ENCODE measurements around the gene GYPB. TPM values are rescaled to one million over a fixed set of nuclear protein-coding genes. Genes with fewer than 3 reads are reported as not detected.
"Not testable (repeated sequence)": the region's sequence is repeated elsewhere in the genome, so short reads cannot be mapped to it uniquely, and the experiment has no call there.

Gene GYPB
- polyA plus RNA-seq, 1 donor from 2014 or later, result not detected

DNA sequence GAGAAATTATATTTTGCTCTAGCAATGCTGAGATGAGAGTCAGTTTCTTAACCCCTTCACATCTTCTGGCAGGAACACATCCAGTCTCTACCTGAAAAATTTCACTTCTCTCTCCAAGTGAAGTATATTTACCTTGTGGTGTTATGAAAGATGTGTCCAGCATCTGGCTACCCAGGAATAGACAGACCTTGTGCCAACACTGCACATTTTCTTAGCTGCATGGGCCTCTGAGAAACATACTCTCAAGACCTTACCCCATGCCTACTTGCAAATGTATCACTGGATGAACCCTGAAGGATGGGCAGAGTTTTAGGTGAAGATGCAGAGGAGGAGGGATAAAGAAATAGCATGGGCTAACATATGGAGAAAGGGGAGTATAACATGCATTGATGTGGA is 13.6 kb downstream of the GYPB start:
- not testable (repeated sequence) for H3K36me3 ChIP-seq (ENCODE audit: insufficient read depth, low read length); H4K20me1 ChIP-seq (ENCODE audit: insufficient read depth); H3F3A ChIP-seq (ENCODE audit: insufficient read depth, low read length, poor library complexity, severe bottlenecking); H3K79me2 ChIP-seq (replicated peaks; ENCODE audit: insufficient read depth, low read length); H3K9me3 ChIP-seq (ENCODE audit: low read length); H3K4me3 ChIP-seq (ENCODE audit: low read length); H3K4me2 ChIP-seq (ENCODE audit: low read length); H3K27me3 ChIP-seq (ENCODE audit: insufficient read depth, low read depth, low read length); H2AFZ ChIP-seq (ENCODE audit: low read depth, low read length); H3K9ac ChIP-seq (ENCODE audit: low read length); H3K27ac ChIP-seq (ENCODE audit: low read length); H3K9me2 ChIP-seq (ENCODE audit: insufficient read depth, low read length)

DNA sequence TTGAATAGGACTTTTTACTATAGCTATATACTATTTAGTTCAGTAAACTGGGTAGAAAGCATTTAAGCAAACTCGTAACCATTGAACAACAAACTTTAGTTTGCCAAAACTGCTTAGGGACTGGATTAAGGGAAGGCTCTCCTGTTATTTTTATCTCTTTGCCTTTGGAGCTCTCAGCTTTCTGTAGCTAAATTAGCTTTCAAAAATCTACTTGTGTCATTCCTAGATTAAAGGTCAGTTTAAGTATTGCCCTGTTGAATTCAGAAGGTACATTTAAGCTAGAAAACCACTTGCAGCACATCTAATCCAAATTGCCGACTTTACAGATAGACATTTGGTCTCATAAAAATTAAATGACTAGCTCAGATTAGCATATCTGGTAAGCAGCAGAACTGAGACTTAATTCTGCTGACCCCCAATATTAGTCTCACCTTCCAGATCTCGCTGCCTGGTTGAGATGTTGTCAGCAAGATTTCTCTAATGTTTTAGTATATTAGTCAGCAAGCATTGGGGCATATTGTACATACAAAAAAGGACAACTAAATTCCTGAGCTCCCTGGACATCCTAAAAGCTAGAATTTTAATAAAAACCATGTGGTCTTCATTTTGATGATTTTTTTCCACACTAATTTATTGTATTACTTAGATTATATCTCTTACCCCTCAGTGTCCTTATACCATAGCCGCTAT is 14.2 kb downstream of the GYPB start:
- H3K4me2 ChIP-seq (ENCODE audit: low read length); H3K4me3 ChIP-seq (ENCODE audit: low read length); H3K9ac ChIP-seq (ENCODE audit: low read length); H3K36me3 ChIP-seq (ENCODE audit: insufficient read depth, low read length); H3F3A ChIP-seq (ENCODE audit: insufficient read depth, low read length, poor library complexity, severe bottlenecking); H4K20me1 ChIP-seq (ENCODE audit: insufficient read depth); H3K9me2 ChIP-seq (ENCODE audit: insufficient read depth, low read length); H2AFZ ChIP-seq (ENCODE audit: low read depth, low read length); H3K79me2 ChIP-seq (replicated peaks; ENCODE audit: insufficient read depth, low read length); H3K27me3 ChIP-seq (ENCODE audit: insufficient read depth, low read depth, low read length); H3K9me3 ChIP-seq (ENCODE audit: low read length); H3K27ac ChIP-seq (ENCODE audit: low read length): not testable (repeated sequence)

DNA sequence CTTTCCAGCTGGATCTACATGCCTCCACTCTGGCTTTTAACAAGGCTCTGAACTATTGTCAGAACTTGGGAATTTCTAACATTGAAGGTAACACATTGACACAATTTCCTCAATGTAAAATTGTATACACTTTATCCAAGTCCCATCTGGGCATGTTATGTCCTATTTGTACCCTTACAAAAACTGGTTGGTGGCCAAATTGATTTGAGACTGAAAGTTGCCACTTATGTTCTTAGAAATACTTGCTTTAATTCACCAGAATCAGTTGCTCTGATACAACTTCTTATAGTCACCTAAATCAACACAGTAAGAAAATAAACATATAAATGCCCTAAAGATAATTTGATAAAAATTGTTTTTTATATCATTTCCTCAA is 15.3 kb downstream of the GYPB start:
- H4K20me1 ChIP-seq (ENCODE audit: insufficient read depth); H2AFZ ChIP-seq (ENCODE audit: low read depth, low read length); H3K27ac ChIP-seq (ENCODE audit: low read length); H3K4me2 ChIP-seq (ENCODE audit: low read length); H3K36me3 ChIP-seq (ENCODE audit: insufficient read depth, low read length); H3K27me3 ChIP-seq (ENCODE audit: insufficient read depth, low read depth, low read length); H3K9ac ChIP-seq (ENCODE audit: low read length); H3K4me3 ChIP-seq (ENCODE audit: low read length); H3K79me2 ChIP-seq (replicated peaks; ENCODE audit: insufficient read depth, low read length); H3F3A ChIP-seq (ENCODE audit: insufficient read depth, low read length, poor library complexity, severe bottlenecking); H3K9me3 ChIP-seq (ENCODE audit: low read length); H3K9me2 ChIP-seq (ENCODE audit: insufficient read depth, low read length): not testable (repeated sequence)

DNA sequence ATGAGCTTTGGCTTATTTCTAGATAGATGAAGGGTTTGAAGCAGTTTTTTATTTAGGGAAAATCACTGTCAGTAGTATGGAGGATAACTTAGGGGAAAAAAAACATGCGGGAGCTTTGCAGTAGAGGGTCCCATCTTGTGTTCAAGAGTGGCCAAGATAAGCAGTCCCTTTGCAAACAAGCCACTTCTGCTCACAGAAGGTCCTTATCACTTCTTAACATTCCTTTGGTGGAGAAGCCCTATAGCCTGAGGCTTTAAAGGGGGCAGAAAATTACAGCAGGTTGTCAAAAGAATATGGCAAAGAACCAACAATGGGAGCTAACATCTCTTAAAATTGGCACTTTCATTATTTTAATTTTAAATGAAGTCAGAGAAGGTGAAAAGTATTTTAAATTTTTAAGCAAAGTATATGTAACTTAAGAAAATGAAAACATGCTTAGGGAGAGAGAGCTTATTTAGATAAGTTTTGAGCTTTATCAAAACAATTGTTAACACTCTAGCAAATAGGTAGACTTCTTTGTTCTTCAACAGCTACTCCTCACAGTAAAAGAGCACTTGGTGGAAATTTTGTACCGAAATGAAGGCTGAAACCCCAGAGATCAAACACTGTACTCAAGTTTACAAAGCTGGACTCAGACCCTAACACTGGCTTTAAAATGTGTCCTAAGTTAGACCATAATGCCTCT is 15.8 kb downstream of the GYPB start:
- H3K9me3 ChIP-seq (ENCODE audit: low read length); H3K4me3 ChIP-seq (ENCODE audit: low read length); H3K9me2 ChIP-seq (ENCODE audit: insufficient read depth, low read length); H3K27me3 ChIP-seq (ENCODE audit: insufficient read depth, low read depth, low read length); H3F3A ChIP-seq (ENCODE audit: insufficient read depth, low read length, poor library complexity, severe bottlenecking); H3K79me2 ChIP-seq (replicated peaks; ENCODE audit: insufficient read depth, low read length); H4K20me1 ChIP-seq (ENCODE audit: insufficient read depth); H3K9ac ChIP-seq (ENCODE audit: low read length); H3K4me2 ChIP-seq (ENCODE audit: low read length); H3K36me3 ChIP-seq (ENCODE audit: insufficient read depth, low read length); H3K27ac ChIP-seq (ENCODE audit: low read length); H2AFZ ChIP-seq (ENCODE audit: low read depth, low read length): not testable (repeated sequence)

DNA sequence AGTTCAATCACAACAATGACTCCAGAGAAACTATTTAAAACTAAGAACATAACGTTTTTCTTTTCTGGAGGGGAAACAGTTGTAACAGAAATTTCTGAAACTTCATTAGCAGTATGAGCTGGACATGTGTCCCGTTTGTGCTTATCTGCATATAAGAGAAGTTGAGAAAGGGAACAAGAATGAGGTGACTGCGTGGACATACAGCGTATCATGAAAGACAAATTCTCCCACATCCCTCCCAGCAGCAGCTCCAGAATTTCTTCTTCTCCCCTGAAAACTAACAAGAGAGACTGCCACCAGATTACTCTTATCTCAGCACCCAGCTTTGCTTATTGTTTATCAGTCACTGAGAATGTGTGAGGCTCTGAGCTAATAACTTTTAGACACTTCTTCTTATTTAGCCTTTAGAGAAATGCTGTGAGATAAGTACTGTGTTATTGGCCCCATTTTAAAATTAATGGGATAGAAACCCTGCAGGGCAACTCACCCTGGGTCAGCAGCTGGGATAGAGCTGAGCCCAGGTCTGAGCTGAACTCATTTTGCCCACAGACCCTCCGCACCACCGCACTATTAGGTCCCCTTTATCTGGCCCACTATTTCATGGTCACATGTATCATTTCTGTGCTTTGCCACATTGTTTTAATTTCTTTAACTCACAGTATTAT is 18.7 kb downstream of the GYPB start:
- not testable (repeated sequence) for H3F3A ChIP-seq (ENCODE audit: insufficient read depth, low read length, poor library complexity, severe bottlenecking); H3K9me2 ChIP-seq (ENCODE audit: insufficient read depth, low read length); H3K27me3 ChIP-seq (ENCODE audit: insufficient read depth, low read depth, low read length); H4K20me1 ChIP-seq (ENCODE audit: insufficient read depth); H3K79me2 ChIP-seq (replicated peaks; ENCODE audit: insufficient read depth, low read length); H3K9me3 ChIP-seq (ENCODE audit: low read length); H3K4me2 ChIP-seq (ENCODE audit: low read length); H3K9ac ChIP-seq (ENCODE audit: low read length); H3K4me3 ChIP-seq (ENCODE audit: low read length); H2AFZ ChIP-seq (ENCODE audit: low read depth, low read length); H3K36me3 ChIP-seq (ENCODE audit: insufficient read depth, low read length); H3K27ac ChIP-seq (ENCODE audit: low read length)

DNA sequence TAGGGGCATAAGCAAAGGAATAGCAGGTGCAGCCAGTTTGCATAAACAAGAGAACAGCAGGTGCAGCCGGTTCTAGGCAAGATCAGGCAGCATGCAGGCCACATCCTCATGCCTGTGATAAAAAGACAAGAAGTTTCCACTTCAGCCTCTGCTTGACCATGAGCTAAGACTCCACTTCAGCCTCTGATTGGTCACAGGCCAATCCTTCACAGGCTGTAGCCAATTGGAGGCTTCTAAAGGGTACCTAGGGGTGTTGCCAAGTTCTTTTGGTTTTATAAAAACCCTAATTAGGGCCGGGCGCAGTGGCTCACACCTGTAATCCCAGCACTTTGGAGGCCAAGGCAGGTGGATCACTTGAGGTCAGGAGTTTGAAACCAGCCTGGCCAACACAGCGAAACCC is 23.0 kb downstream of the GYPB start:
- H3K27ac ChIP-seq (ENCODE audit: low read length); H3K9me3 ChIP-seq (ENCODE audit: low read length); H3K36me3 ChIP-seq (ENCODE audit: insufficient read depth, low read length); H3K9ac ChIP-seq (ENCODE audit: low read length); H3K4me2 ChIP-seq (ENCODE audit: low read length); H2AFZ ChIP-seq (ENCODE audit: low read depth, low read length); H4K20me1 ChIP-seq (ENCODE audit: insufficient read depth); H3K9me2 ChIP-seq (ENCODE audit: insufficient read depth, low read length); H3K4me3 ChIP-seq (ENCODE audit: low read length); H3K79me2 ChIP-seq (replicated peaks; ENCODE audit: insufficient read depth, low read length); H3F3A ChIP-seq (ENCODE audit: insufficient read depth, low read length, poor library complexity, severe bottlenecking); H3K27me3 ChIP-seq (ENCODE audit: insufficient read depth, low read depth, low read length): not testable (repeated sequence)

DNA sequence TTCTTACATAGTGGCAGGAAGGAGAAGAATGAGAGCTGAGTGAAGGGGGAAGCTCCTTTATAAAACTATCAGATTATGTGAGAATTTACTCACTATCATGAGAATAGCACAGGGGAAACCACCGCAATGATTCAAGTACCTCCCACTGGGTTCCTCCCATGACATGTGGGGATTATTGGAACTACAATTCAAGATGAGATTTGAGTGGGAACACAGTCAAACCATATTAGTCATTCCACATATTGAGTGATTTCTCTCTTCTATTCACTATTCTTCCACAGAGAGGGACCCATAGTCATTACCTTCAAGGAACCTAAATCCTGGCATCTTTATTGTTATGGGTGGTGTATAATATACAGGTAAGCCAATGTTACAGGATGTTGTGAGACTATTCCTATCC is 27.4 kb downstream of the GYPB start:
- not testable (repeated sequence) for H3F3A ChIP-seq (ENCODE audit: insufficient read depth, low read length, poor library complexity, severe bottlenecking); H3K9me3 ChIP-seq (ENCODE audit: low read length); H3K4me3 ChIP-seq (ENCODE audit: low read length); H3K79me2 ChIP-seq (replicated peaks; ENCODE audit: insufficient read depth, low read length); H2AFZ ChIP-seq (ENCODE audit: low read depth, low read length); H3K36me3 ChIP-seq (ENCODE audit: insufficient read depth, low read length); H3K27me3 ChIP-seq (ENCODE audit: insufficient read depth, low read depth, low read length); H4K20me1 ChIP-seq (ENCODE audit: insufficient read depth); H3K27ac ChIP-seq (ENCODE audit: low read length); H3K4me2 ChIP-seq (ENCODE audit: low read length); H3K9ac ChIP-seq (ENCODE audit: low read length); H3K9me2 ChIP-seq (ENCODE audit: insufficient read depth, low read length)

DNA sequence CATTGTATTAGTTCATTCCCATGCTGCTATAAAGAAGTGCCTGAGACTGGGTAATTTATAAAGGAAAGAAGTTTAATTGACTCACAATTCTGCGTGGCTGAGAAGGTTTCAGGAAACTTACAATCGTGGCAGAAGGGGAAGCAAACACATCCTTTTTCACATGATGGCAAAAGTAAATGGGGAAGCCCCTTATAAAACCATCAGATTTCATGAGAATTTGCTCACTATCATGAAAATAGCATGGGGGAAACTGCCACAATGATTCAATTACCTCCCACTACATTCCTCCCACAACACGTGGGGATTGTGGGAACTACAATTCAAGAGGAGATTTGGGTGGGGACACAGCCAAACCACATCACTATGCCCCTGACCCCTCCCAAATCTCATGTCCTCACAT is 28.5 kb downstream of the GYPB start:
- not testable (repeated sequence) for H3K27ac ChIP-seq (ENCODE audit: low read length); H3K9me2 ChIP-seq (ENCODE audit: insufficient read depth, low read length); H3K4me3 ChIP-seq (ENCODE audit: low read length); H3K27me3 ChIP-seq (ENCODE audit: insufficient read depth, low read depth, low read length); H3K9me3 ChIP-seq (ENCODE audit: low read length); H3K9ac ChIP-seq (ENCODE audit: low read length); H2AFZ ChIP-seq (ENCODE audit: low read depth, low read length); H3K36me3 ChIP-seq (ENCODE audit: insufficient read depth, low read length); H3K79me2 ChIP-seq (replicated peaks; ENCODE audit: insufficient read depth, low read length); H3K4me2 ChIP-seq (ENCODE audit: low read length); H3F3A ChIP-seq (ENCODE audit: insufficient read depth, low read length, poor library complexity, severe bottlenecking); H4K20me1 ChIP-seq (ENCODE audit: insufficient read depth)
